Endothelial cell of umbilical vein (primary cell): ENCODE measurements around the gene NPY1R. TPM values are rescaled to one million over a fixed set of nuclear protein-coding genes. Genes with fewer than 3 reads are reported as not detected.

Experiments
- BruUV-seq: library from RNA; stranded (reverse); fragments of 400-500 nt; replicated peaks from 2 replicates; lab custom pipeline; 2021; lab: Mats Ljungman, UMichigan
- CTCF ChIA-PET: fragments of 300-600, 350-600 bp; sonication (Branson Sonifier 250); formaldehyde crosslinking; loops from one replicate; lab custom pipeline; 2021; ENCODE audit warnings: antibody characterized with exemption, inconsistent platforms; lab: Charles Lee
- POLR2A ChIA-PET: fragments of 300-600, 350-600 bp; sonication (Branson Sonifier 250); formaldehyde crosslinking; loops from one replicate; lab custom pipeline; 2021; ENCODE audit warnings: antibody characterized with exemption, inconsistent platforms; lab: Charles Lee
- DNase-seq: peaks from one replicate; pipeline ENCODE4 v3.0.0-alpha.2; 2011; ENCODE audit warnings: low read depth, low spot score
- FAIRE-seq: peaks from 2 replicates; lab custom pipeline; 2011; peaks lifted over from hg19 to GRCh38; lab: Jason Lieb, UNC
- H2AFZ ChIP-seq: 2 replicates; pipeline ENCODE4 v1.6.0; 2012; ENCODE audit warnings: low read depth, low read length, control low read depth, inconsistent platforms
- H3K27ac ChIP-seq: 2 replicates; pipeline ENCODE4 v1.5.1; 2011; ENCODE audit warnings: low read depth, mild to moderate bottlenecking, control low read depth, low read length, moderate library complexity; ENCODE audit not compliant: insufficient read depth
- H3K27me3 ChIP-seq, 2 experiments: 2 replicates each; pipeline versions ENCODE4 v1.6.0 to v1.6.1; 2011; ENCODE audit warnings: low read length in 2 of 2, mixed read lengths in 1 of 2; ENCODE audit not compliant: control insufficient read depth in 2 of 2, insufficient read depth in 2 of 2
- H3K36me3 ChIP-seq, 2 experiments: 2 replicates in 1 of 2; 3 replicates in 1 of 2; pipeline ENCODE4 v1.5.1; 2011; ENCODE audit warnings: low read length in 2 of 2, mild to moderate bottlenecking in 1 of 2, moderate library complexity in 1 of 2; ENCODE audit not compliant: control insufficient read depth in 2 of 2, insufficient read depth in 2 of 2; ENCODE audit errors: extremely low read depth in 1 of 2
- H3K4me1 ChIP-seq: 3 replicates; pipeline ENCODE4 v1.5.1; 2011; ENCODE audit warnings: mild to moderate bottlenecking, low read length; ENCODE audit not compliant: control insufficient read depth, insufficient read depth; ENCODE audit errors: extremely low read depth
- H3K4me2 ChIP-seq: 2 replicates; pipeline ENCODE4 v1.6.1; 2011; ENCODE audit warnings: low read length, control low read depth, mixed read lengths; ENCODE audit not compliant: insufficient read depth
- H3K4me3 ChIP-seq, 3 experiments: fragments of 200-600 bp in 1 of 3; sonication (generic), shearing (Covaris generic) in 1 of 3; replicated peaks in 1 of 3; 2 replicates each; pipeline ENCODE4 v1.5.1; 2011 to 2016; ENCODE audit warnings: control low read depth in 3 of 3, low read length in 3 of 3, mild to moderate bottlenecking in 2 of 3, inconsistent platforms in 1 of 3, low read depth in 1 of 3, moderate library complexity in 1 of 3; ENCODE audit not compliant: insufficient read depth in 1 of 3
- H3K79me2 ChIP-seq: 2 replicates; pipeline ENCODE4 v1.6.0; 2012; ENCODE audit warnings: low read length, inconsistent platforms; ENCODE audit not compliant: control insufficient read depth, insufficient read depth
- H3K9ac ChIP-seq: replicated peaks from 2 replicates; pipeline ENCODE3; 2011; ENCODE audit warnings: low read length, control low read depth; ENCODE audit not compliant: insufficient read depth; ENCODE audit errors: extremely low read depth
- H3K9me1 ChIP-seq: replicated peaks from 3 replicates; pipeline ENCODE4 v1.6.0; 2011; ENCODE audit warnings: mild to moderate bottlenecking, low read length; ENCODE audit not compliant: control insufficient read depth, insufficient read depth; ENCODE audit errors: extremely low read depth
- H3K9me3 ChIP-seq: replicated peaks from 2 replicates; pipeline ENCODE4 v1.5.1; 2012; ENCODE audit warnings: low read length, inconsistent platforms; ENCODE audit not compliant: control insufficient read depth, insufficient read depth
- H4K20me1 ChIP-seq: replicated peaks from 2 replicates; pipeline ENCODE3; 2011; ENCODE audit warnings: mild to moderate bottlenecking, low read length; ENCODE audit not compliant: control insufficient read depth, insufficient read depth; ENCODE audit errors: extremely low read depth
- CTCF ChIP-seq, 2 donors: IDR thresholded peaks; 1 replicate in 1 of 2; 2 replicates in 1 of 2; pipeline ENCODE4 v1.5.1; 2011; ENCODE audit warnings: low read length in 2 of 2, mild to moderate bottlenecking in 2 of 2, moderate library complexity in 2 of 2, control low read depth in 1 of 2, inconsistent platforms in 1 of 2, low read depth in 1 of 2; ENCODE audit not compliant: insufficient read depth in 1 of 2; ENCODE audit errors: extremely low read depth in 1 of 2
- EZH2 ChIP-seq: IDR thresholded peaks from 2 replicates; pipeline ENCODE4 v1.6.1; 2012; ENCODE audit warnings: borderline replicate concordance, low read depth, mild to moderate bottlenecking, moderate library complexity, low read length, inconsistent platforms; ENCODE audit not compliant: severe bottlenecking
- FOS ChIP-seq: IDR thresholded peaks from 2 replicates; pipeline ENCODE4 v1.6.1; 2011; ENCODE audit warnings: mild to moderate bottlenecking, low read length, moderate library complexity, borderline replicate concordance; ENCODE audit not compliant: insufficient read depth
- GATA2 ChIP-seq: IDR thresholded peaks from 2 replicates; pipeline ENCODE4 v1.7.0; 2011; ENCODE audit warnings: low read depth, mild to moderate bottlenecking, moderate library complexity, mixed read lengths, low read length; ENCODE audit not compliant: insufficient read length, insufficient read depth
- JUN ChIP-seq: IDR thresholded peaks from 2 replicates; pipeline ENCODE4 v1.6.1; 2011; ENCODE audit warnings: borderline replicate concordance, low read depth; ENCODE audit not compliant: insufficient read length, insufficient read depth
- MAX ChIP-seq: IDR thresholded peaks from 2 replicates; pipeline ENCODE4 v1.6.1; 2011; ENCODE audit not compliant: insufficient read depth, insufficient read length
- MYC ChIP-seq: IDR thresholded peaks from one replicate; pipeline ENCODE4 v1.6.1; 2011; ENCODE audit warnings: mild to moderate bottlenecking, low read depth, low read length
- POLR2A ChIP-seq: IDR thresholded peaks from 2 replicates; pipeline ENCODE4 v1.6.1; 2012; ENCODE audit warnings: low read depth, mild to moderate bottlenecking, control low read depth, low read length
- POLR2AphosphoS5 ChIP-seq: IDR thresholded peaks from 2 replicates; pipeline ENCODE4 v1.6.1; 2012; ENCODE audit warnings: low read depth, mild to moderate bottlenecking, control low read depth, low read length, moderate library complexity; ENCODE audit not compliant: insufficient read depth
- dilution Hi-C: fragments of 300-500 bp; cut with MboI; formaldehyde crosslinking; loops from one replicate; pipeline ENCODE4 v1.15.0; 2019; ENCODE audit warnings: low sequenced_read_pairs; ENCODE audit not compliant: extremely low pct_ligation_motif_present
- intact Hi-C: fragments of 100-400 bp; cut with micrococcal nuclease; formaldehyde crosslinking; loops from one replicate; pipeline ENCODE4 v1.10.0; 2022
- polyA plus RNA-seq, 4 experiments: library from polyadenylated mRNA; depleted of rRNA in 3 of 4; stranded (reverse) in 3 of 4; unstranded in 1 of 4; fragments of >200 nt; gene quantifications; 2 replicates each; pipeline versions ENCODE4 v1.2.1 to v1.2.3, GENCODE V29; 2011 to 2012; ENCODE audit warnings: missing spikeins in 1 of 4
- total RNA-seq: library from RNA; stranded (reverse); gene quantifications from 2 replicates; pipeline ENCODE4 v1.2.3, GENCODE V29; 2021

NPY1R gene
- total and polyA plus RNA-seq, 2 donors (not counting 3 experiments of a cell fraction or from before 2014, with no cell fraction given), result 0.08 TPM; not detected in 1

- Histone ChIP-seq H2AFZ (no peak overlapping the region), H3K9me1 (no peaks in the 10 kb centered on the region), H3K4me3 (no peak overlapping the region), H3K4me1 (no peaks in the 10 kb centered on the region), H3K9ac (no peak overlapping the region), H3K9me3 (no peaks in the 10 kb centered on the region), H3K36me3 (no peaks in the 10 kb centered on the region), H3K27me3 (no peaks in the 10 kb centered on the region), H3K4me2 (no peak overlapping the region), H4K20me1 (no peaks in the 10 kb centered on the region), H3K79me2 (no peaks in the 10 kb centered on the region), H3K27ac (no peak overlapping the region)
- no peak for FAIRE-seq
- BruUV-seq, result no TSS peak
- POLR2A ChIA-PET, result no interaction called here
- dilution Hi-C loops (no loop called here), intact Hi-C loops (no loop called here)
- TF ChIP-seq CTCF (IDR thresholded peaks at IDR 0.05; ENCODE audit: extremely low read depth in 1 of 2, insufficient read depth in 1 of 2, low read depth in 1 of 2, low read length in 2 of 2), result no peak
- TF ChIP-seq GATA2, result no peak
- TF ChIP-seq MYC, result no peak
- TF ChIP-seq EZH2, result no peak
- no peak for TF ChIP-seq POLR2AphosphoS5
- TF ChIP-seq MAX, result no peak
- TF ChIP-seq JUN, result no peak
- TF ChIP-seq FOS, result no peak
- TF ChIP-seq POLR2A, result no peak
- CTCF ChIA-PET, result no interaction called here
- no peak for DNase-seq
These were observed 35.3 kb upstream of the NPY1R start for GRCh38 chr4:163367651-163368050.
